Subcutaneous adipose tissue (tissue), 4 donors: ENCODE results near the gene EIF2S2. TPM values are rescaled to one million over a fixed set of nuclear protein-coding genes. Genes with fewer than 3 reads are reported as not detected.

ENCODE experiments used
- small RNA-seq: library from RNA; depleted of rRNA; stranded (forward); fragments of <200 nt; gene quantifications from one replicate; pipeline ENCODE3, GENCODE V24; 2016
- total RNA-seq, 4 donors: library from RNA; depleted of rRNA; stranded (reverse); fragments of >200 nt; gene quantifications; one replicate each; pipeline ENCODE4 v1.1.0, GENCODE V29; 2016

EIF2S2 gene
- total RNA-seq, 4 donors from 2014 or later, result 41.6 to 86.6 (median 49.7) TPM

Small RNA genes lying within 50 kb of the gene (small RNA-seq; reads per million reads assigned to genes)
- gene MIR4755, result not detected

Other genes starting within 250 kb of the EIF2S2 start
- 10 to 100 TPM; 44.0 to 97.8 (median 91.5) TPM for gene RALY, start 118.3 kb downstream of the EIF2S2 start, total RNA-seq
- gene ASIP, start 129.2 kb upstream of the EIF2S2 start, total RNA-seq, result 1 to 10 TPM in 1 of 4 donors, not detected in 3; 1.2 TPM
- gene AHCY, start 191.1 kb upstream of the EIF2S2 start, total RNA-seq, result 10 to 100 TPM; 43.0 to 66.8 (median 50.5) TPM